Neuronal stem cell (in vitro differentiated cells): Measurements from ENCODE around the gene NAP1L4.
"Not testable (repeated sequence)": the region's sequence is repeated elsewhere in the genome, so short reads cannot be mapped to it uniquely, and the experiment has no call there.

ENCODE experiments used
- DNase-seq: peaks from one replicate; pipeline ENCODE4 v3.0.0-alpha.2; 2013; ENCODE audit warnings: low spot score
- H2AFZ ChIP-seq: one replicate; pipeline ENCODE4 v1.6.1; 2013; ENCODE audit warnings: mild to moderate bottlenecking, low read length, inconsistent platforms
- H2AK5ac ChIP-seq: 2 replicates; pipeline ENCODE4 v1.6.1; 2013; ENCODE audit warnings: low read depth, mild to moderate bottlenecking, inconsistent platforms, low read length, moderate library complexity, mixed read lengths
- H2BK120ac ChIP-seq: 2 replicates; pipeline ENCODE4 v1.6.1; 2013; ENCODE audit warnings: low read depth, mild to moderate bottlenecking, inconsistent platforms, low read length, moderate library complexity, mixed read lengths
- H2BK12ac ChIP-seq: one replicate; pipeline ENCODE4 v1.6.1; 2013; ENCODE audit warnings: low read length, inconsistent platforms
- H2BK15ac ChIP-seq: 2 replicates; pipeline ENCODE4 v1.6.1; 2013; ENCODE audit warnings: mild to moderate bottlenecking, low read length, inconsistent platforms, mixed read lengths
- H2BK5ac ChIP-seq: one replicate; pipeline ENCODE4 v1.6.1; 2013; ENCODE audit warnings: inconsistent platforms, mild to moderate bottlenecking, low read length, moderate library complexity
- H3K14ac ChIP-seq: one replicate; pipeline ENCODE4 v1.6.1; 2013; ENCODE audit warnings: low read length, inconsistent platforms
- H3K18ac ChIP-seq: 2 replicates; pipeline ENCODE4 v1.6.1; 2013; ENCODE audit warnings: low read length, inconsistent platforms
- H3K23ac ChIP-seq: 2 replicates; pipeline ENCODE4 v1.6.1; 2013; ENCODE audit warnings: low read depth, mild to moderate bottlenecking, mixed read lengths, low read length, inconsistent platforms; ENCODE audit not compliant: poor library complexity
- H3K27ac ChIP-seq: replicated peaks from 3 replicates; pipeline ENCODE4 v1.5.1; 2013; ENCODE audit warnings: low read length, inconsistent platforms
- H3K27me3 ChIP-seq, 3 experiments: 2 replicates each; pipeline ENCODE4 v1.6.1; 2013; ENCODE audit warnings: low read length in 3 of 3, mild to moderate bottlenecking in 2 of 3, inconsistent platforms in 1 of 3, low read depth in 1 of 3, mixed read lengths in 1 of 3, moderate library complexity in 1 of 3; ENCODE audit not compliant: control insufficient read depth in 3 of 3, insufficient read depth in 3 of 3
- H3K36me3 ChIP-seq, 2 donors: replicated peaks in 1 of 2; 2 replicates each; pipeline ENCODE4 v1.6.1; 2013; ENCODE audit warnings: low read length in 2 of 2; ENCODE audit not compliant: control insufficient read depth in 2 of 2, insufficient read depth in 2 of 2
- H3K4ac ChIP-seq: 2 replicates; pipeline ENCODE4 v1.6.1; 2013; ENCODE audit warnings: inconsistent platforms, mild to moderate bottlenecking, low read length, moderate library complexity
- H3K4me1 ChIP-seq, 2 donors: 1 replicate in 1 of 2; 2 replicates in 1 of 2; pipeline ENCODE4 v1.6.1; 2013; ENCODE audit warnings: low read length in 2 of 2, low read depth in 1 of 2; ENCODE audit not compliant: control insufficient read depth in 2 of 2, insufficient read depth in 1 of 2
- H3K4me2 ChIP-seq: one replicate; pipeline ENCODE4 v1.6.1; 2013; ENCODE audit warnings: mild to moderate bottlenecking, low read length, inconsistent platforms; ENCODE audit not compliant: insufficient read depth, poor library complexity, severe bottlenecking
- H3K4me3 ChIP-seq, 2 donors: 2 replicates each; pipeline ENCODE4 v1.5.1; 2013; ENCODE audit warnings: low read length in 2 of 2, mild to moderate bottlenecking in 2 of 2, inconsistent platforms in 1 of 2, moderate library complexity in 1 of 2
- H3K79me1 ChIP-seq: one replicate; pipeline ENCODE4 v1.6.1; 2013; ENCODE audit warnings: low read depth, mild to moderate bottlenecking, inconsistent platforms, low read length, moderate library complexity
- H3K9ac ChIP-seq: one replicate; pipeline ENCODE4 v1.6.1; 2013; ENCODE audit warnings: mild to moderate bottlenecking, low read depth, low read length, inconsistent platforms; ENCODE audit not compliant: poor library complexity
- H3K9me3 ChIP-seq, 2 donors: replicated peaks in 1 of 2; 2 replicates each; pipeline versions ENCODE3 to v1.6.1; 2013; ENCODE audit warnings: low read length in 2 of 2, mild to moderate bottlenecking in 2 of 2, inconsistent platforms in 1 of 2, low read depth in 1 of 2, mixed read lengths in 1 of 2, moderate library complexity in 1 of 2; ENCODE audit not compliant: control insufficient read depth in 2 of 2, insufficient read depth in 1 of 2
- H4K8ac ChIP-seq: one replicate; pipeline ENCODE4 v1.6.1; 2013; ENCODE audit warnings: low read depth, mild to moderate bottlenecking, inconsistent platforms, low read length, moderate library complexity
- H4K91ac ChIP-seq: one replicate; pipeline ENCODE4 v1.6.1; 2013; ENCODE audit warnings: low read length, low read depth, mild to moderate bottlenecking, inconsistent platforms; ENCODE audit not compliant: poor library complexity
- WGBS, 2 donors: extraction: QIAGEN DNeasy Blood & Tissue Kit; methylation state at CpG; one replicate each; pipeline ENCODE4 v1.1.7; 2013; ENCODE audit warnings: missing lambda C conversion rate in 2 of 2, mixed read lengths in 1 of 2; ENCODE audit not compliant: insufficient read length in 2 of 2, insufficient replicate concordance in 1 of 2; ENCODE audit errors: extremely low coverage in 2 of 2; 5-methylcytosine and 5-hydroxymethylcytosine counted together

NAP1L4 gene

GRCh38 chr11:2910401-2910955, 81.7 kb downstream of the NAP1L4 start:
- peak overlapping the region; percentile 75 for H2BK5ac ChIP-seq
- H2AK5ac ChIP-seq, result peak overlapping the region; percentile 74
- H2AFZ ChIP-seq, result no peak overlapping the region
- H3K36me3 ChIP-seq, result no peaks in the 10 kb centered on the region
- no peaks in the 10 kb centered on the region for H3K9me3 ChIP-seq
- no peak overlapping the region for H3K4me3 ChIP-seq
- H3K18ac ChIP-seq, result peak overlapping the region; percentile 80
- peaks cover 5 to 18% of the 10 kb centered on the region in 2 donors for H3K4me1 ChIP-seq
- no peak overlapping the region for H2BK12ac ChIP-seq
- peak overlapping the region; percentile 55 for H3K23ac ChIP-seq
- no peak overlapping the region for H3K14ac ChIP-seq
- no peak overlapping the region for H3K27ac ChIP-seq
- H2BK15ac ChIP-seq, result peak overlapping the region; percentile 49
- H4K91ac ChIP-seq, result no peak overlapping the region
- H3K4me2 ChIP-seq, result no peak overlapping the region
- no peaks in the 10 kb centered on the region for H3K27me3 ChIP-seq
- no peak overlapping the region for H4K8ac ChIP-seq
- no peak overlapping the region for H3K9ac ChIP-seq
- no peaks in the 10 kb centered on the region for H3K79me1 ChIP-seq
- peak overlapping the region; percentile 76 for H3K4ac ChIP-seq
- no CpG with 5 or more reads among the region's 13 CpGs for WGBS, 2 donors
- no peak for DNase-seq
- peak overlapping the region; percentile 54 for H2BK120ac ChIP-seq

DNA sequence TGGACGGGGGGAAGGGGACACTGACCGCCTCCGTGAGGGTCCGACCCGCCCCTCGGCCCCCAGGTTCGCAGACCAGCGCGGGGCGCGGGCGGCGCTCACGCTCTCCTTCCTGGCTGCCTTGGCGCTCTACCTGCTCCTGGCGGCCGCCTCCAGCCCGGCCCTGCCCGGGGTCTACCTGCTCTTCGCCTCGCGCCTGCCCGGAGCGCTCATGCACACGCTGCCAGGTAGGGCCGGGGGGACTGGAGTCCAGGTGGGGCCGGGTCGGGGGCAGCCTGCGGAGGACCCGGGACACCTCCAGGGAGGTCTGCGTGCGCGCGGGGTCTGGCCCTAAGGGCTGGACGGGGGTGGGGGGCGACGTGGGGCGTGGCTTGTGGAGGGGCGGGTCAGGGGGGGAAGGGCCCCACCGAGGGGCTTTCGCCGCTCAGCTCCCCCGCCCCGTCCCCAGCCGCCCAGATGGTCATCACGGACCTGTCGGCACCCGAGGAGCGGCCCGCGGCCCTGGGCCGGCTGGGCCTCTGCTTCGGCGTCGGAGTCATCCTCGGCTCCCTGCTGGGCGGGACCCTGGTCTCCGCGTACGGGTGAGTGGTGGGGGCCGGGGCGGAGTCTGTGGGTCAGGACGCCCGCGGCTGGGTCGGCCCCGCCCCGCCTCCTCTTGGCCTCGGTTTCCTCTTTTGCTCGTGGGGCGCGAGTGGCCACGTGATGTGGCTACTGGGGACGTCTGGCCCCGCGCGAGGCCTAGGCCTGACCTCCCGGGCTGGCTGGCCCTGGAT, 82.8 kb downstream of the NAP1L4 start:
- H3K4me3 ChIP-seq, result no peak overlapping the region

DNA sequence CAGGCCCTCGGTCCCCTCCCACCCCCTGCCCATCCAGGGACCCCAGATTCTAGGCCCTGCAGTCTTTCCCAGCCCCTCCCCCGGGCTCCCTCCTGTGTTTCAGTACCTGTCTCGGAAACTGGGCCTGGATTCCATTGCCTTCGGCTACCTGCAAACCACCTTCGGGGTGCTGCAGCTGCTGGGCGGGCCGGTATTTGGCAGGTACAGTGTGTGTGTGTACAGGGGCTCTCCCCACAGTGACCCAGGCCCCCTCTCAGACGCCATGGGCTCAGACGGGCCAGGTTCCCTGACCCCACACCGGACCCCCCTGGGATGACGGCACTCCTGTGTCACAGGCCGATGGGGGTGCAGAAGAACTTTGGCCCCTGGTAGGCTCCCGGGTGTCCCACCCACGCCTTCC, 84.0 kb downstream of the NAP1L4 start:
- peak overlapping the region; percentile 73 for H2BK12ac ChIP-seq
- H2BK5ac ChIP-seq, result no peak overlapping the region
- no peak overlapping the region for H2AK5ac ChIP-seq
- H3K4ac ChIP-seq, result peak overlapping the region; percentile 66
- no peak overlapping the region for H2AFZ ChIP-seq
- no peak overlapping the region for H2BK15ac ChIP-seq
- H3K23ac ChIP-seq, result no peak overlapping the region
- H3K36me3 ChIP-seq, result no peaks in the 10 kb centered on the region
- no peaks in the 10 kb centered on the region for H3K27me3 ChIP-seq
- no CpG with 5 or more reads among the region's 14 CpGs for WGBS, 2 donors
- no peak overlapping the region for H3K4me3 ChIP-seq
- H4K91ac ChIP-seq, result peak overlapping the region; percentile 43
- H3K4me1 ChIP-seq, result peaks cover 5 to 15% of the 10 kb centered on the region in 2 donors
- H3K79me1 ChIP-seq, result no peaks in the 10 kb centered on the region
- no peak overlapping the region for H2BK120ac ChIP-seq
- H3K9ac ChIP-seq, result peak overlapping the region; percentile 12
- no peak overlapping the region for H3K27ac ChIP-seq
- H3K14ac ChIP-seq, result no peak overlapping the region
- DNase-seq, result no peak
- no peak overlapping the region for H4K8ac ChIP-seq
- peaks cover 0 to 2% of the 10 kb centered on the region in 2 donors for H3K9me3 ChIP-seq
- H3K18ac ChIP-seq, result peak overlapping the region; percentile 17
- no peak overlapping the region for H3K4me2 ChIP-seq

More for the DNA sequence above, 82.8 kb downstream of the NAP1L4 start:
- Histone ChIP-seq H3K4me1 (peaks cover 5 to 18% of the 10 kb centered on the region in 2 donors), H3K9ac (no peak overlapping the region), H3K4ac (no peak overlapping the region), H3K18ac (peak overlapping the region; percentile 28), H3K36me3 (no peaks in the 10 kb centered on the region), H2BK12ac (no peak overlapping the region), H2BK120ac (no peak overlapping the region), H3K27me3 (no peaks in the 10 kb centered on the region), H2BK15ac (no peak overlapping the region), H4K8ac (no peak overlapping the region), H3K23ac (no peak overlapping the region), H2AFZ (no peak overlapping the region), H4K91ac (no peak overlapping the region), H3K27ac (no peak overlapping the region), H3K9me3 (peaks cover 0 to 2% of the 10 kb centered on the region in 2 donors), H2BK5ac (no peak overlapping the region), H3K4me2 (no peak overlapping the region), H3K14ac (peak overlapping the region; percentile 3), H3K79me1 (no peaks in the 10 kb centered on the region), H2AK5ac (no peak overlapping the region)
- WGBS, 2 donors, result no CpG with 5 or more reads among the region's 78 CpGs
- DNase-seq, result no peak

- not testable (repeated sequence) for H2BK5ac ChIP-seq, H2BK15ac ChIP-seq, H3K79me1 ChIP-seq, H3K4me2 ChIP-seq, H3K14ac ChIP-seq, H3K18ac ChIP-seq, DNase-seq, H3K9me3 ChIP-seq, H3K36me3 ChIP-seq, H3K9ac ChIP-seq, H4K91ac ChIP-seq, H4K8ac ChIP-seq, H2AFZ ChIP-seq, H3K4me3 ChIP-seq, H3K27me3 ChIP-seq, H3K4ac ChIP-seq, H3K27ac ChIP-seq, H2BK12ac ChIP-seq, H2BK120ac ChIP-seq
- Histone ChIP-seq H3K4me1 (peaks cover 9 to 13% of the 10 kb centered on the region in 2 donors), H2AK5ac (peak overlapping the region; percentile 91), H3K23ac (peak overlapping the region; percentile 65)
- WGBS, 2 donors, result no CpG with 5 or more reads among the region's 7 CpGs
Measured at GRCh38 chr11:2905299-2905698, 86.8 kb downstream of the NAP1L4 start.
